HG03571 (cell line): ENCODE measurements around the gene ITM2A.

ENCODE experiments used
- ATAC-seq: cut with Tn5 transposase; IDR thresholded peaks from one replicate; pipeline ENCODE4 v1.9.1; 2021; ENCODE audit not compliant: unreplicated experiment

Gene ITM2A

DNA sequence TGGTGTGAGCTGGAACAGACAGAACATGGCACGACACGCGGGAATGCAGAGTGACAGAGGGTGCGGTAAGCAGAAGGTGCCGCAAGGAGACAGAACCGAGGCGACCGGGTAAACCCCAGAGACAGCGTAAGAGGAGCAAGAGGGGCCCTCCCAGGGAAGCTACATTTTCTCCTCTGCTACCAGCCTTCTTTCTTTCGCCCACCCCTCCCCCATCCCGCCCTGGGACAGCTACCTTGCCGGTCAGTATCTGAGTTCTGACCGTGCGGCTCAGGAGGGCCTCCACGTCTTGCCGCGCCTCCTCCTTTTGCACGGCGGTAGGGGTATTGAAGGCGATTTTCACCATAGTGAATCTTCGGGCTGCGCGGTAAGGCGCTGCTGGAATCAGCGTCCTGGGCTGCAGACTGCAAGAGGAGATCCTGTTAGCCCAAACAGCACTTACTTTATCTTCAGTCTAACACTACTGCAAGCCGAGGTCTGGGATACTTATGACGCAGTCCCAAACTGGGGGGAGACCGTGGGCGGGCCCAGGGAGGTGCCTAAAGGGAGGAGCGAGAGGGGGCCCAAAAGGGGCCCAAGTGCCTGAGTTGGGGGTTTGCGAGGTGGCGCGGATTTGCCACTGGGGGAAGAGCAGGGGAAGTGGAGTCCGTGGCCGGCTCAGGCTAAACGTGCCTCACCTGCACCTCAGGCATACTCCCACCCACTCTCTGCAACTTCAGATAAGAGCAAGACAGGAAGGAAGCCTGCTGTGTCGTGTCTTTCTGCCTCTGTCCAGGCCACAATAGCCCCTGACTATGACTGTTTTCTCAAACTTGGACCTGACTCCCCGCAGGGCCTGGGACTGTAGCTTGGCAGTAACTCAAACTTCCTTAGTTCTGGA, at the start of gene ITM2A:
TSS of gene ITM2A (minus strand) at position 462 of the 877 bp plus-strand sequence. CDS start at position 343, 119 bp downstream.
- peak; percentile 63 for ATAC-seq

DNA sequence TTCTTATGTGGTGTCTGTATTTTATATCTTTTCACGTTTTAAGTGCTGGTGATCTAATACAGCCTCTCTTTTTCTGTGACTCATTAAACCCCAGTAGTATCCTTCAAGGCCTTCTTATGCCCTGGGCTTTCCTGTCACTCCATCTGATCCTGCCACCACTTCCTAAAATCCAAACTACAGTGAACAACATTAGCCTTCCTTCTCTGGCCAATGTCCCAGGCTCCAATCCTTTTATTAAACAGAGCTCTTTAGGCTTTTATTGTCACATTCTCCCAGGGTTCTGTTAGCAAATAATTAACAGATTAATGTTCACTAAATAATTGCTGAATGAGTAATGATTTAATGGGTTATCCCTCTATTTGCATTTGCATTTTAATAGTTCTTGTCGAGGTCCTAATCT, 47.9 kb upstream of the ITM2A start:
- no peak for ATAC-seq

DNA sequence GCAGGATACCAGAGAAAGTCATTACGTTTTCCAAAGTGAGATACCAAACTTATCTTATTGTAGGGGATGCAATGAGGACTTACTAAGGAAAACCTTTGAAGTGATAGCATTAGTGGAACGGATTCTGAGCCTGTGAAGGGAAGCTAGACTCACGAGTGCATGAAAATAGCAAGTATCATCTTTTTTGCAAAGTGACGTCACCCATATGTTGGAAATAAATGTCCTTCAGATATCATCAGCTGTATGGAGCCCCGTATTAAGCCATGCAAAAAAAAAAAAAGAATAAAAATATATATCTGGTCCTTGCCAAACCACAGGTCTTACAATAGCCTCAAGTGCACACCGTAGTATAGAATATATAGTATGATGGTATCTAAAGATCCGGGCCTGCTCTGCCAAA, 46.8 kb upstream of the ITM2A start:
- ATAC-seq = no peak

DNA sequence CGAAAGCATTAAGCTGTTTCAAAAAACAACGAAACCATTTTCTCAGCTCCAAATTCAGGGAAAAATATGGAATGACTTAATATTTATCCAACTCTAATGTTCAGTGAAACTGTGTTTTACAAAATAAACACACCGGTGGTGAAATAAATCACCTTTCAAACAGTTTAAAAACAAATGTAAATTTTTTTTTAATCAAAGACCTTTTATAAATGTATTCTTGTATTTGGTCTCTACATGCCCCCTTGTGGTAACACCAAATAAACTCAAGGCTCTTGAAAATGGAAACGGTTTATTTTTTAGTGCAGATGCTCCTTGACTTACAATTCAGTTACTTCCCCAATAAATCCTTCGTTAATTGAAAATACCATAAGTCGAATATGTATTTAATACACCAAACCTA, 45.8 kb upstream of the ITM2A start:
- no peak for ATAC-seq

DNA sequence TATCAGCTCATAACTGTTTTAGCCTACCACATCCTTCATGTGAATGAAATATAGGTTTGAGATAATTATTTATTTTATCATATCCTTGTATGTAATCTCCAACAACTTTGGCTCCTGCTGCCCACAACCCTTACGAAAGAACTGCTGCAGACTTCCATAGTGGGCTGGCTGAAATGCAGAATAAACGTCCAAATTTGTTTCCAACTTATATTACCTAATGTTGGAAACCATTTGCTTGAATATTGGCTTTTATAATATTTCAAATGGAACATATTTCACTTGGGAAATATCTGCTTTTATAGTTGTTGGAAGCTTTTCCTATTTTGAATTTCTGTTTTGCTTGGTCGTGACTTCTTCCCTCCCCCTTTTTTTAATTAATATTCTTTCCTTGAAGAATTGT, 45.0 kb upstream of the ITM2A start:
- no peak for ATAC-seq

DNA sequence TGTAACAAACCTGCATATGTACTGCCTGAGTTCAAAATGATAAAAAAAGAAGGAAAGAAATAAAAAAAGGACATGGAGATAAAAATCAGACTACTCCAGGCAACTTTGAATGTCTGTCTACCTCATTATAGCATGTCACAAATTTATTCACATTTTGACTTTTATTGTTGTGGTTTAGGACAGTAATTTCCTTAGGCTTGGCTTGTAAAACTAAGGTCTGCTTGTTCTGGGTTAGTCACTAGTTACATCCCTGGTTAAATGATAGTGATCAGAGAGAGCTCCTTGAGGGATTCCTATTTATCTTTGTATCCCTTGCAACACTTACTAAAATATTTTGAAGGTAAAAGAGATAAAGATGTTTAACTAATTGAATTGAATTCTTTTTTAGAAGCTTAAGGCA, 42.5 kb upstream of the ITM2A start:
- ATAC-seq = no peak

GRCh38 chrX:79408623-79409322, 41.6 kb upstream of the ITM2A start:
- ATAC-seq = no peak

DNA sequence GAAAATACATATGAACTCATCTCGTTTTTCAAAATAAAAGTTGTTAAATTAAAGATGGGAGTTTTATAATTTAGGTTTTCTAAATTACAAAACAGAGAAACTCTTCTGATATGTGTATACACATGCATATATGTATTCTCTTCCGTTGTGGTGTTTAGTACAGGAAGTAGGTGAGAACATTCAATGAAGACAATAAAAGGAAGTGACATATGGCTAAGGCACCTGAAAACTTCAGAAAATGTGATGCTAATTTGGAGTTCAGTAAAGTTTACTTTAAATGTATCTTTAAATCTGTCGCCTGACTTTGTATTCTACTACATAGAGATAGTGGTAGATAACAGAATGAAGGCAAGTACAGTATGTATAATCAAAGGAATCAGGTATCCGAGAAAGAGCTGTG, 33.5 kb upstream of the ITM2A start:
- ATAC-seq = no peak

- no peak for ATAC-seq
These were observed 8.2 kb upstream of the ITM2A start for GRCh38 chrX:79375340-79375739.

GRCh38 chrX:79371640-79372039, 4.5 kb upstream of the ITM2A start:
- no peak for ATAC-seq

GRCh38 chrX:79371101-79371500, 4.0 kb upstream of the ITM2A start:
- ATAC-seq = no peak

DNA sequence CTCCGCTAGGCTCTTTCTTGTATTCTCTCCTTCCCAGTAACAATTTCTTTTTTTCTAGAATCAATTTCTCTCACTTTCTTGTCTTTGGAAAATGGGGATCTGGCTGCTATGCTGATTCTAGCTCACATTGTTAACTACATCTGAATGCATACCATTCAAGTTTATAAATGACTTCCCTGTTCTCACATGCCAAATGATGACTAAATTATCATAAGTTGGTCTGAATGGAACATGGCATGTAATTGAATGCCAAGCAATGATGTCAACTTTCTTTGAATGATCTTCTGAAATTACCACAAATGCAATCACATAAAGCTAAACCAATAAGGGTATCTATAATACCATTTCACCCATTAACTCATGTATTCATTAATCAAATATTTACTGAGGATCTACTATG, 2.7 kb upstream of the ITM2A start:
- ATAC-seq = no peak

- ATAC-seq = no peak
These were observed 1.3 kb upstream of the ITM2A start for GRCh38 chrX:79368441-79368840.

- ATAC-seq = no peak
These were observed 773 bp upstream of the ITM2A start for GRCh38 chrX:79367907-79368306.

- ATAC-seq = peak; percentile 35
These were observed 620 bp downstream of the ITM2A start for GRCh38 chrX:79366556-79366872.

- ATAC-seq = no peak
These were observed 1.5 kb downstream of the ITM2A start for GRCh38 chrX:79365591-79365990.

DNA sequence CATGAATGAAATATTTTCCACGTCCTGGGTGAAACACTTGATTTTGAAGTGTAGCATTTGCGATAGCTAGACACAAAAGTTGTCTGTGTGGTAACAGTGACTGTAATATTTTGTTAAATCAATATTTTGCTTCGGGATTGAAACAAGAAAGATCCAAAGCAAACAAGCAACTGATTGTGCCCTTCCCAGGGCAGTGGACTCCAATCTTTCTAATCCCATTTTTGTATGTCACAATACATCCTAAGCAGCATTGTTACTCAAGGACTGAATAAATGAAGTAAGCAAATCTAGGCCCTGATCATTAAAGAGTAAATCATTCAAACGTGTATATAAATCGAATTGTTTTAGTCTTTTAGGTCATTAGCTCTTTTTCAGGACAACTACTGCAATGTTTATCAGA, 2.8 kb downstream of the ITM2A start:
- ATAC-seq = no peak

- no peak for ATAC-seq
These were observed 5.8 kb downstream of the ITM2A start for GRCh38 chrX:79361192-79361870.

DNA sequence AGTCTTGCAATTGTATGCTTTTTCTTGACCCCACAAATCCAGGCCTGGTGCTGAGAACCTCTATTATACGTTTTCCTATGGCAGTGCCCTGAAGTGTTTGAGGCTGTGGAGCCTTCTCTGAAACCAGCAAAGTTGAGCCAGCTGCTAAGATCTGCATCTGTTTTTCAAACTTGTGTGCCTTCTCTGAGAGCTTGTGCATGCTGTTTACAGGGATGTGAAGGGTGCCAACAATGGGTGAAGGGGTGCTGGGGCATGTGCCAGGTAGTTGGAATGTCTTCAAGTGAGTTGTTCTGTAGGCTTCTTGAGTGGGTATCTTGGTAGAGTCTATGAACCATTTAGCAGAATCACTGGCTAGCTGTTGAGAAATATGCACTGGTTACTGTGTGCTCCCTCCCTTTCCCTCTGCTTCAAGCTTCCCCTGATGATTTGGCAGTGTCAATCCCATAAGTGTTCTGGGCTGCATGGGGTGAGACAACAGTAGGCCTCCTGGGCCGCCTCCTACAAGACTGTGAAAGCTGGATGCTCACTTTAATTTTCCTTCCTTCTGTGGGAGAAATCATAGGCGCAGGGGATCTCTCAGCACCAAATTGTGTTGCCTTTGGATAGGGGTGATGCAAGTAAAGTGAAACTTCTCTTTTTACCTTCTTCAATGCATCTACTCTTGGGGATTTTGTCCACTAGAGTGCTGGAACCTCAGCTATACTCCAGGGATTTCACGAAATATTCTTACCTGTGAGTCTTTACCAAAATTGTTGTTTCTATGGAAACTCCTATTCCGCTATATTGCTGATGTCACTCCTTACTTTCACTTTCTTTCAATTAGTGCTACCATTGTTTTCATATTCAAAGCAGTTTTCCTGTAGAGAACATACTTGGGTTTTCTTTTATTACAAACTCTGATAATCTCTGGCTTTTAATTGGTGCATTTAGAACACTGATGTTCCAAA, 30.0 kb downstream of the ITM2A start:
- no peak for ATAC-seq

DNA sequence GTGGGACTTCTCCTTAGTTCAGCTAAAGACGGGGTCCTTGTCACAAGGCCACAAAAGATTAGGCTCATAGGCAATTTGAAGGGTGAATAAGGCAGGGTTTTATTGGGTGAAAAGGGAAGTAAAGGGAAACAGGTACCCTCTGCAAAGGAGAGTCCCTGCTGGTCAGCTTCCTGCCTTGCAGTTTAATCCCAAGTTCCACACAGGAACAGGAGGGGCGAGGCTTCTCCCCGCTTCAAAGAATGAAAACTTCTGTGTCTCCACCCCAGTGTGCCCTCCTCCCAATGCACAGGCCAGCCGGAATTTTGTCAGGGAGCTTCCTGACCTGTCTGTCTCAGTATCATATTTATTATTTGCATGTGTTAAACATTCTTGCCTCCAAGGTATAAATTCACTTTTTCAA, 37.1 kb downstream of the ITM2A start:
- no peak for ATAC-seq
